ENCODE data around the gene NABP2. TPM values are rescaled to one million over a fixed set of nuclear protein-coding genes. Genes with fewer than 3 reads are reported as not detected.
A peak's percentile ranks its signal among the peaks of the same experiment; 100 is the strongest.

Gene NABP2
- total and polyA plus RNA-seq, 10 of the 15 experiments (the other 5 are each of a cell fraction or from before 2014, with no cell fraction given): 20.7 to 97.9 (median 60.9) TPM

DNA sequence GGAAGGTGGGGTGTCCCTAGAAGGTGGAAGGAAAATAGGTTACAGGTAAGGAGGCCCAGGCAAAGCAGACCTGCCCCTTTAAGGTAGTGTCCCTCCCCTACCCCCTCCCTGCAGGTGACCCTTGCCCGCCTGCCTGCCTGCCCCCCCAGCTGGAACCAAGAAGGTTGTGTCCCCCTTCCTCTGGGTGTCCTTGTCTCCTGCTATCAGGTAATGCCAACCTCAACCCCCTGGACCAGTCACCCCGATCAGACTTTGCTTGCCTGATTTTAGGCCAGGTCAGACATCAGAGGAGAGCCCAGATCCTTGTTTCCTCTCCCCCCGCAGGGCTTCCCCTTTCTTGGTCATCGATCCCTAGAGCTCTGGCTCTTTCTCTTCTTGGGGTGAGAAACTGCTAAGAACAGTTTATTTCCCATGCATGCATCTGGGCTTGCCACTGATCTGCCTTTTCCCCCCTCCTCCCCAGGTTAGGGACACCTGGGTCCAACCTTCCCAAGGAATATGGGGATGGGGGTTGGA is 5.8 kb downstream of the NABP2 start, which contains the start of gene SLC39A5:
TSS of gene SLC39A5 (plus strand) at position 136 of the 516 bp plus-strand sequence. CDS start 1,224 bp downstream, outside the sequence.
- 79% methylated on average over 4 of the region's 4 CpGs for WGBS (ENCODE audit: insufficient coverage, insufficient replicate concordance, low lambda C conversion rate, missing lambda C conversion rate)
- no peak within 1 kb of the TSS for H3K4me3 ChIP-seq
- no peaks in the 10 kb centered on the region for H3K4me1 ChIP-seq (ENCODE audit: control insufficient read depth, insufficient read depth, low read length)
- H3K27me3 ChIP-seq (replicated peaks in 1 of 2; ENCODE audit: control insufficient read depth in 2 of 2, insufficient read depth in 2 of 2, low read length in 1 of 2): no peaks in the 10 kb centered on the region
- no peak for FAIRE-seq
- H4K20me1 ChIP-seq (ENCODE audit: control insufficient read depth, insufficient read depth): no peaks in the 10 kb centered on the region
- no peak for ATAC-seq
- RAD21 ChIA-PET (ENCODE audit: unreplicated experiment): no interaction called here
- no peak within 1 kb of the TSS for H3K9ac ChIP-seq (ENCODE audit: control insufficient read depth, insufficient read depth, low read length)
- POLR2A ChIA-PET: no interaction called here
- SMC1A ChIA-PET (ENCODE audit: uncharacterized antibody, unreplicated experiment): no interaction called here
- peaks cover 0 to 2% of the 10 kb centered on the region in 2 experiments; a peak in 1 of 4 replicates for H3K36me3 ChIP-seq (ENCODE audit: control insufficient read depth in 2 of 2, insufficient read depth in 2 of 2, low read length in 1 of 2)
- in situ Hi-C loops (cut with MboI) (no loop called here), intact Hi-C loops (cut with micrococcal nuclease; ENCODE audit: unreplicated experiment) (no loop called here)
- H3K79me2 ChIP-seq (ENCODE audit: control insufficient read depth, insufficient read depth, low read length): peaks cover 3% of the 10 kb centered on the region
- no peak within 1 kb of the TSS for H3K4me2 ChIP-seq (ENCODE audit: control insufficient read depth, insufficient read depth)
- H3K27ac ChIP-seq (ENCODE audit: control insufficient read depth, insufficient read depth): no peak within 1 kb of the TSS
- H3K9me3 ChIP-seq (replicated peaks; ENCODE audit: control insufficient read depth, insufficient read depth, low read length): no peaks in the 10 kb centered on the region
- CTCF ChIA-PET: interaction anchor here (0.6 kb wide), 1 partner anchor 234 kb away, joined by 3 read pairs; no protein-coding TSS in a partner anchor
- TF ChIP-seq KAT2A (conservative IDR thresholded peaks at IDR 0.05; ENCODE audit: control insufficient read depth, low read depth, low read length) (no peak), JUND (IDR thresholded peaks at IDR 0.05; ENCODE audit: low read depth, low read length) (no peak), SPI1 (IDR thresholded peaks at IDR 0.05; ENCODE audit: borderline replicate concordance, insufficient read depth, low read depth, low read length) (peak; percentile 19; the same call in 1 of the 2 replicates)
- TF ChIP-seq, protein P1, sequence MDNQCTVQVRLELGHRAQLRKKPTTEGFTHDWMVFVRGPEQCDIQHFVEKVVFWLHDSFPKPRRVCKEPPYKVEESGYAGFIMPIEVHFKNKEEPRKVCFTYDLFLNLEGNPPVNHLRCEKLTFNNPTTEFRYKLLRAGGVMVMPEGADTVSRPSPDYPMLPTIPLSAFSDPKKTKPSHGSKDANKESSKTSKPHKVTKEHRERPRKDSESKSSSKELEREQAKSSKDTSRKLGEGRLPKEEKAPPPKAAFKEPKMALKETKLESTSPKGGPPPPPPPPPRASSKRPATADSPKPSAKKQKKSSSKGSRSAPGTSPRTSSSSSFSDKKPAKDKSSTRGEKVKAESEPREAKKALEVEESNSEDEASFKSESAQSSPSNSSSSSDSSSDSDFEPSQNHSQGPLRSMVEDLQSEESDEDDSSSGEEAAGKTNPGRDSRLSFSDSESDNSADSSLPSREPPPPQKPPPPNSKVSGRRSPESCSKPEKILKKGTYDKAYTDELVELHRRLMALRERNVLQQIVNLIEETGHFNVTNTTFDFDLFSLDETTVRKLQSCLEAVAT (IDR thresholded peaks at IDR 0.05): peak; percentile 69; the same call in 1 of the 2 replicates
- BruUV-seq (replicated peaks): no TSS peak
- H2AFZ ChIP-seq (ENCODE audit: control insufficient read depth, low read depth, low read length): no peak within 1 kb of the TSS
- no peak for DNase-seq (ENCODE audit: low read depth, low spot score)

Data from GM12878 (cell line).